Measurements from ENCODE around the gene SCN8A. TPM values are rescaled to one million over a fixed set of nuclear protein-coding genes. Genes with fewer than 3 reads are reported as not detected.

SCN8A gene
- total RNA-seq, 3 donors from 2014 or later, result 0.32 to 5.0 (median 1.6) TPM

DNA sequence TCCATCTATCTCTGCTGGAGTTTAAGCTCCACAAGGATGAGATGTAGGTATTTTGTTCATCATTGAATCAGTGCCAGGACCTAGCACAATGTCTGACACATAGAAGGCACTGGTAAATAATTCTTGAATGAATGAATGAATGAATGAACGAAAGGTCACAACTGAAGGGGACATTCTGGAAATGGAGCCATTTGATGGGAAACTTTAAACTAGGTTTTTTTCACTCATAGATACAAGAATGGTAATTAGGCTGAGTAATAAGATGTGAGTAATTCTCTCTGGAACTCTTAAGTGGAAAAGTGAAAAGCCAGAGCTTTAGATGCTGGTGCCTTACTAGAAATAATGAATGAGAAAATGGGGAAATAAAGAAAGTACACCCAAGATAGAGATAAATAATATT, 44.3 kb downstream of the SCN8A start:
- peaks cover 4 to 7% of the 10 kb centered on the region in 2 donors for H3K9me3 ChIP-seq
- no peak overlapping the region for H3K4me3 ChIP-seq
- H3K27ac ChIP-seq, result no peak overlapping the region
- H3K36me3 ChIP-seq, result no peaks in the 10 kb centered on the region
- DNase-seq (ENCODE audit: low spot score in 2 of 2), result no peak
- peaks cover 0 to 8% of the 10 kb centered on the region in 2 donors for H3K4me1 ChIP-seq
- no peaks in the 10 kb centered on the region for H3K27me3 ChIP-seq
- TF ChIP-seq, protein P1, sequence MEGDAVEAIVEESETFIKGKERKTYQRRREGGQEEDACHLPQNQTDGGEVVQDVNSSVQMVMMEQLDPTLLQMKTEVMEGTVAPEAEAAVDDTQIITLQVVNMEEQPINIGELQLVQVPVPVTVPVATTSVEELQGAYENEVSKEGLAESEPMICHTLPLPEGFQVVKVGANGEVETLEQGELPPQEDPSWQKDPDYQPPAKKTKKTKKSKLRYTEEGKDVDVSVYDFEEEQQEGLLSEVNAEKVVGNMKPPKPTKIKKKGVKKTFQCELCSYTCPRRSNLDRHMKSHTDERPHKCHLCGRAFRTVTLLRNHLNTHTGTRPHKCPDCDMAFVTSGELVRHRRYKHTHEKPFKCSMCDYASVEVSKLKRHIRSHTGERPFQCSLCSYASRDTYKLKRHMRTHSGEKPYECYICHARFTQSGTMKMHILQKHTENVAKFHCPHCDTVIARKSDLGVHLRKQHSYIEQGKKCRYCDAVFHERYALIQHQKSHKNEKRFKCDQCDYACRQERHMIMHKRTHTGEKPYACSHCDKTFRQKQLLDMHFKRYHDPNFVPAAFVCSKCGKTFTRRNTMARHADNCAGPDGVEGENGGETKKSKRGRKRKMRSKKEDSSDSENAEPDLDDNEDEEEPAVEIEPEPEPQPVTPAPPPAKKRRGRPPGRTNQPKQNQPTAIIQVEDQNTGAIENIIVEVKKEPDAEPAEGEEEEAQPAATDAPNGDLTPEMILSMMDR (IDR thresholded peaks at IDR 0.05), result no peak
- TF ChIP-seq POLR2A (IDR thresholded peaks at IDR 0.05) (no peak), POLR2AphosphoS5 (IDR thresholded peaks at IDR 0.05) (no peak)
- intact Hi-C loops (cut with DNase I; ENCODE audit: low total_unique reads), result no loop called here

GRCh38 chr12:51636581-51636980, 45.5 kb downstream of the SCN8A start:
- intact Hi-C loops (cut with DNase I; ENCODE audit: low total_unique reads), result no loop called here
- H3K4me1 ChIP-seq, result peaks cover 0 to 8% of the 10 kb centered on the region in 2 donors
- no peaks in the 10 kb centered on the region for H3K27me3 ChIP-seq
- no peak overlapping the region for H3K4me3 ChIP-seq
- H3K36me3 ChIP-seq, result no peaks in the 10 kb centered on the region
- TF ChIP-seq POLR2AphosphoS5 (IDR thresholded peaks at IDR 0.05) (no peak), POLR2A (IDR thresholded peaks at IDR 0.05) (no peak)
- TF ChIP-seq, protein P1 (IDR thresholded peaks at IDR 0.05), result no peak
- H3K27ac ChIP-seq, result no peak overlapping the region
- DNase-seq (ENCODE audit: low spot score in 2 of 2), result no peak
- H3K9me3 ChIP-seq, result peaks cover 4 to 7% of the 10 kb centered on the region in 2 donors

GRCh38 chr12:51636986-51637385, 46.0 kb downstream of the SCN8A start:
- Histone ChIP-seq H3K36me3 (no peaks in the 10 kb centered on the region), H3K27me3 (no peaks in the 10 kb centered on the region), H3K9me3 (peaks cover 4 to 7% of the 10 kb centered on the region in 2 donors), H3K4me1 (peaks cover 0 to 8% of the 10 kb centered on the region in 2 donors), H3K4me3 (no peak overlapping the region), H3K27ac (no peak overlapping the region)
- no peak for TF ChIP-seq POLR2AphosphoS5 (IDR thresholded peaks at IDR 0.05)
- TF ChIP-seq, protein P1 (IDR thresholded peaks at IDR 0.05), result no peak
- no peak for TF ChIP-seq POLR2A (IDR thresholded peaks at IDR 0.05)
- DNase-seq (ENCODE audit: low spot score in 2 of 2), result no peak
- intact Hi-C loops (cut with DNase I; ENCODE audit: low total_unique reads), result no loop called here

DNA sequence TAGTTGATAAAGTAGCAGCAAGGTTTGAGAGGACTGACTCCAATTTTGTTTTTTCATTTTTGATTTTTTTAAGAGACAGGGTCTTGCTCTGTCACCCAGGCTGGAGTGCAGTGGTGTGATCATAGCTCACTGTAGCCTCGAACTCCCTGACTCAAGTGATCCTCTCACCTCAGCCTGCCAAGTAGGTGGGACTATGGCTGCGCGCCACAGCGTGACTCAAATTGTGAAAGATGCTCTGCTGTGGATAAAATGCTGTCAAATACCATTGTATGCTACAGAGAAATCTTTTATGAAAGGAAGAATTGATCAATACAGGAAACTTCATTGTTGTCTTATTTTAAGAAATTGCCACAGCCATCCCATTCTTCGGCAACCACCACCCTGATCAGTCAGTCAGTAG, 48.3 kb downstream of the SCN8A start:
- H3K9me3 ChIP-seq, result peaks cover 4 to 7% of the 10 kb centered on the region in 2 donors
- TF ChIP-seq, protein P1 (IDR thresholded peaks at IDR 0.05), result no peak
- TF ChIP-seq POLR2A (IDR thresholded peaks at IDR 0.05) (no peak), POLR2AphosphoS5 (IDR thresholded peaks at IDR 0.05) (no peak)
- no peak overlapping the region for H3K4me3 ChIP-seq
- H3K27ac ChIP-seq, result no peak overlapping the region
- H3K4me1 ChIP-seq, result no peaks in the 10 kb centered on the region
- DNase-seq (ENCODE audit: low spot score in 2 of 2), result no peak
- no peaks in the 10 kb centered on the region for H3K36me3 ChIP-seq
- intact Hi-C loops (cut with DNase I; ENCODE audit: low total_unique reads), result no loop called here
- no peaks in the 10 kb centered on the region for H3K27me3 ChIP-seq

- H3K4me1 ChIP-seq, result no peaks in the 10 kb centered on the region
- no peak for DNase-seq (ENCODE audit: low spot score in 2 of 2)
- H3K36me3 ChIP-seq, result no peaks in the 10 kb centered on the region
- H3K27me3 ChIP-seq, result no peaks in the 10 kb centered on the region
- intact Hi-C loops (cut with DNase I; ENCODE audit: low total_unique reads), result loop anchor here (5.0 kb wide), 1 partner anchor 850 kb away; no protein-coding TSS in a partner anchor
- H3K27ac ChIP-seq, result no peak overlapping the region
- H3K4me3 ChIP-seq, result no peak overlapping the region
- TF ChIP-seq POLR2AphosphoS5 (IDR thresholded peaks at IDR 0.05), result no peak
- TF ChIP-seq, protein P1 (IDR thresholded peaks at IDR 0.05), result no peak
- no peak for TF ChIP-seq POLR2A (IDR thresholded peaks at IDR 0.05)
- H3K9me3 ChIP-seq, result peaks cover 4 to 7% of the 10 kb centered on the region in 2 donors
Measured at GRCh38 chr12:51642286-51642685, 51.3 kb downstream of the SCN8A start.

Data from breast epithelium (tissue), 4 donors.